HepG2 (cell line): ENCODE measurements around the gene IRF3. TPM values are rescaled to one million over a fixed set of nuclear protein-coding genes. Genes with fewer than 3 reads are reported as not detected.

Experiments used
- BCL6 ChIP-seq: IDR thresholded peaks from 2 replicates; pipeline ENCODE4 v1.6.1; 2016; ENCODE audit warnings: missing genetic modification reagents, missing compliant biosample characterization
- FOXK2 ChIP-seq: fragments of 450-650 bp; IDR thresholded peaks from 2 replicates; pipeline ENCODE4 v1.6.1; 2016
- IRF2 ChIP-seq: IDR thresholded peaks from 2 replicates; pipeline ENCODE4 v1.6.1; 2018; ENCODE audit warnings: missing genetic modification reagents, missing compliant biosample characterization
- KDM3A ChIP-seq: IDR thresholded peaks from 2 replicates; pipeline ENCODE4 v1.6.1; 2018; ENCODE audit warnings: low read depth, missing compliant biosample characterization
- MTA1 ChIP-seq: sonication (generic); formaldehyde crosslinking; IDR thresholded peaks from 2 replicates; pipeline ENCODE4 v1.4.0; 2020; ENCODE audit warnings: missing genetic modification reagents, mild to moderate bottlenecking, borderline replicate concordance
- SRSF1 ChIP-seq: fragments of 200-400 bp; formaldehyde crosslinking; optimal IDR thresholded peaks from 2 replicates; pipeline ENCODE3; 2017; ENCODE audit warnings: mild to moderate bottlenecking, low read depth, low read length, moderate library complexity
- STAT5B ChIP-seq: sonication (generic); formaldehyde crosslinking; IDR thresholded peaks from 2 replicates; pipeline ENCODE4 v1.4.0; 2020; ENCODE audit warnings: missing genetic modification reagents
- TGIF2 ChIP-seq: IDR thresholded peaks from 2 replicates; pipeline ENCODE4 v1.6.1; 2016; ENCODE audit warnings: control low read depth, missing compliant biosample characterization
- ZBTB38 ChIP-seq: sonication (generic); formaldehyde crosslinking; IDR thresholded peaks from 2 replicates; pipeline ENCODE4 v1.5.1; 2020; ENCODE audit warnings: mild to moderate bottlenecking, missing genetic modification reagents
- ZNF563 ChIP-seq: sonication (generic); formaldehyde crosslinking; IDR thresholded peaks from 2 replicates; pipeline ENCODE4 v1.8.0; 2022; ENCODE audit warnings: mild to moderate bottlenecking, moderate library complexity, missing genetic modification reagents
- ZNF816 ChIP-seq: sonication (generic); formaldehyde crosslinking; IDR thresholded peaks from 2 replicates; pipeline ENCODE4 v1.8.0; 2022; ENCODE audit warnings: missing genetic modification reagents, mild to moderate bottlenecking, borderline replicate concordance
- polyA plus RNA-seq, 8 experiments: library from polyadenylated mRNA; depleted of rRNA in 3 of 8; stranded (reverse) in 7 of 8; unstranded in 1 of 8; fragments of >200 nt; fragmentation: Illumina TruSeq in 4 of 8; extraction: Trizol in 4 of 8; gene quantifications; 2 replicates each; pipeline versions ENCODE4 v1.2.1 to v1.2.3, GENCODE V29; 2011 to 2016; ENCODE audit warnings: low read depth in 4 of 8, missing spikeins in 1 of 8, mixed read lengths in 1 of 8; ENCODE audit not compliant: insufficient read depth in 1 of 8
- total RNA-seq, 5 experiments: library from RNA; depleted of rRNA; stranded (reverse); fragments of >200 nt; fragmentation: Illumina TruSeq; extraction: Trizol; gene quantifications; 2 replicates each; pipeline ENCODE4 v1.2.3, GENCODE V29; 2016; ENCODE audit warnings: low read depth in 1 of 5
- TF ChIP-seq, protein P1 (sequence below): IDR thresholded peaks from 2 replicates; pipeline ENCODE4 v1.6.1; 2012; ENCODE audit warnings: low read length, improper control_type of control experiment
- TF ChIP-seq, protein P2 (sequence below): IDR thresholded peaks from 2 replicates; pipeline ENCODE4 v1.6.1; 2016; ENCODE audit warnings: missing compliant biosample characterization, missing genetic modification reagents, borderline replicate concordance
- TF ChIP-seq, protein P3 (sequence below): sonication (generic); formaldehyde crosslinking; IDR thresholded peaks from 2 replicates; pipeline ENCODE4 v1.4.0; 2020; ENCODE audit warnings: mild to moderate bottlenecking, missing genetic modification reagents, borderline replicate concordance
- TF ChIP-seq, protein P4 (sequence below): sonication (generic); formaldehyde crosslinking; IDR thresholded peaks from 2 replicates; pipeline ENCODE4 v1.4.0; 2020; ENCODE audit warnings: missing genetic modification reagents
- TF ChIP-seq, protein P5 (sequence below): sonication (generic); formaldehyde crosslinking; IDR thresholded peaks from 2 replicates; pipeline ENCODE4 v1.5.0; 2020; ENCODE audit warnings: mild to moderate bottlenecking, missing genetic modification reagents, moderate library complexity

The IRF3 gene
- total and polyA plus RNA-seq, 2 of the 13 experiments (the other 11 are each of a cell fraction or from before 2014, with no cell fraction given): 61.9 to 65.5 TPM

DNA sequence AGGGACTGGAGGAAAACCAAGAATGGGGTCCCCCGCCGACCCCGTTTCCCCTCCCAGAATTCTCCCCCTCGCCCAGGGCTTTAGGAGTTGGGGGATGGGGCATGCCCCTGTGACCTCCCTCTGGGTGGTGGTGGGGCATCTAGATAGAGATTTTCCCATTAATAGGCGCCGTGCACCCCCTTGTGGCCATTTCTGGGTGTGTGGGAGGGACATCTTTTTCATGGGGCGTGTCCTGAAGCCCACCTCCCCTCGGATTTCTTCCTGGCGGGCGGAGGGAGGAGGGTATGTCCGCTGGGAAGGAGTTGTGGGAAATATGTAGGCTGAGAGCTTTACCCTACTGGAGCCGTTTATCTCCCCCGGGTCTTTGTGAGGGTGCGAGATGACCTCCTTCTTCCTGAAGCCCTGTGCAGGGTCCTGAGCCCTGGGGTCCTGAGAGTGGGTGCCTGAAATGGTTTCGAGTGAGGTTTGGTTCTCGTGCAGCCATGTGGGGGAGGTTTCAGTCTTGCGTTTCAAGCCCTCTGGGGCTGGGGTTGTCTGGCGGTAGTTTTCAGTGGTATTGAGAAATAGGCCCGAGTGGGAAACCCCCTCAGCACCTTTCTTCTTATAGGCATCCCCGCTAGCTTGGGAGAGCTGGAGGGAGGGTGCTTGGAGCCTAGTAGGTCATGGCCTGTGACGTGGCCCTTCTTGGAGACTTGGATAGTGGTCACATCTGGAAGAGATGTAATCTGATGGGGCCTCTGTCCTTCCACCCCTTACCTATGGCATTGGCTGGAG, 12.4 kb upstream of the IRF3 start (continued):
- TF ChIP-seq, protein P1, sequence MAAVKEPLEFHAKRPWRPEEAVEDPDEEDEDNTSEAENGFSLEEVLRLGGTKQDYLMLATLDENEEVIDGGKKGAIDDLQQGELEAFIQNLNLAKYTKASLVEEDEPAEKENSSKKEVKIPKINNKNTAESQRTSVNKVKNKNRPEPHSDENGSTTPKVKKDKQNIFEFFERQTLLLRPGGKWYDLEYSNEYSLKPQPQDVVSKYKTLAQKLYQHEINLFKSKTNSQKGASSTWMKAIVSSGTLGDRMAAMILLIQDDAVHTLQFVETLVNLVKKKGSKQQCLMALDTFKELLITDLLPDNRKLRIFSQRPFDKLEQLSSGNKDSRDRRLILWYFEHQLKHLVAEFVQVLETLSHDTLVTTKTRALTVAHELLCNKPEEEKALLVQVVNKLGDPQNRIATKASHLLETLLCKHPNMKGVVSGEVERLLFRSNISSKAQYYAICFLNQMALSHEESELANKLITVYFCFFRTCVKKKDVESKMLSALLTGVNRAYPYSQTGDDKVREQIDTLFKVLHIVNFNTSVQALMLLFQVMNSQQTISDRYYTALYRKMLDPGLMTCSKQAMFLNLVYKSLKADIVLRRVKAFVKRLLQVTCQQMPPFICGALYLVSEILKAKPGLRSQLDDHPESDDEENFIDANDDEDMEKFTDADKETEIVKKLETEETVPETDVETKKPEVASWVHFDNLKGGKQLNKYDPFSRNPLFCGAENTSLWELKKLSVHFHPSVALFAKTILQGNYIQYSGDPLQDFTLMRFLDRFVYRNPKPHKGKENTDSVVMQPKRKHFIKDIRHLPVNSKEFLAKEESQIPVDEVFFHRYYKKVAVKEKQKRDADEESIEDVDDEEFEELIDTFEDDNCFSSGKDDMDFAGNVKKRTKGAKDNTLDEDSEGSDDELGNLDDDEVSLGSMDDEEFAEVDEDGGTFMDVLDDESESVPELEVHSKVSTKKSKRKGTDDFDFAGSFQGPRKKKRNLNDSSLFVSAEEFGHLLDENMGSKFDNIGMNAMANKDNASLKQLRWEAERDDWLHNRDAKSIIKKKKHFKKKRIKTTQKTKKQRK: no peak
- no peak for TF ChIP-seq ZBTB38 (CRISPR knock-in tag)
- TF ChIP-seq KDM3A: 0 out of 2 replicates have a peak, but pooled peaks have one; percentile 39
- TF ChIP-seq MTA1 (CRISPR knock-in tag): no peak
- TF ChIP-seq TGIF2 (CRISPR knock-in tag): no peak
- no peak for TF ChIP-seq IRF2
- TF ChIP-seq ZNF563 (CRISPR knock-in tag): no peak
- TF ChIP-seq, protein P2, sequence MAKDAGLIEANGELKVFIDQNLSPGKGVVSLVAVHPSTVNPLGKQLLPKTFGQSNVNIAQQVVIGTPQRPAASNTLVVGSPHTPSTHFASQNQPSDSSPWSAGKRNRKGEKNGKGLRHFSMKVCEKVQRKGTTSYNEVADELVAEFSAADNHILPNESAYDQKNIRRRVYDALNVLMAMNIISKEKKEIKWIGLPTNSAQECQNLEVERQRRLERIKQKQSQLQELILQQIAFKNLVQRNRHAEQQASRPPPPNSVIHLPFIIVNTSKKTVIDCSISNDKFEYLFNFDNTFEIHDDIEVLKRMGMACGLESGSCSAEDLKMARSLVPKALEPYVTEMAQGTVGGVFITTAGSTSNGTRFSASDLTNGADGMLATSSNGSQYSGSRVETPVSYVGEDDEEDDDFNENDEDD (CRISPR knock-in tag): no peak
- TF ChIP-seq ZNF816: no peak
- TF ChIP-seq, protein P3, sequence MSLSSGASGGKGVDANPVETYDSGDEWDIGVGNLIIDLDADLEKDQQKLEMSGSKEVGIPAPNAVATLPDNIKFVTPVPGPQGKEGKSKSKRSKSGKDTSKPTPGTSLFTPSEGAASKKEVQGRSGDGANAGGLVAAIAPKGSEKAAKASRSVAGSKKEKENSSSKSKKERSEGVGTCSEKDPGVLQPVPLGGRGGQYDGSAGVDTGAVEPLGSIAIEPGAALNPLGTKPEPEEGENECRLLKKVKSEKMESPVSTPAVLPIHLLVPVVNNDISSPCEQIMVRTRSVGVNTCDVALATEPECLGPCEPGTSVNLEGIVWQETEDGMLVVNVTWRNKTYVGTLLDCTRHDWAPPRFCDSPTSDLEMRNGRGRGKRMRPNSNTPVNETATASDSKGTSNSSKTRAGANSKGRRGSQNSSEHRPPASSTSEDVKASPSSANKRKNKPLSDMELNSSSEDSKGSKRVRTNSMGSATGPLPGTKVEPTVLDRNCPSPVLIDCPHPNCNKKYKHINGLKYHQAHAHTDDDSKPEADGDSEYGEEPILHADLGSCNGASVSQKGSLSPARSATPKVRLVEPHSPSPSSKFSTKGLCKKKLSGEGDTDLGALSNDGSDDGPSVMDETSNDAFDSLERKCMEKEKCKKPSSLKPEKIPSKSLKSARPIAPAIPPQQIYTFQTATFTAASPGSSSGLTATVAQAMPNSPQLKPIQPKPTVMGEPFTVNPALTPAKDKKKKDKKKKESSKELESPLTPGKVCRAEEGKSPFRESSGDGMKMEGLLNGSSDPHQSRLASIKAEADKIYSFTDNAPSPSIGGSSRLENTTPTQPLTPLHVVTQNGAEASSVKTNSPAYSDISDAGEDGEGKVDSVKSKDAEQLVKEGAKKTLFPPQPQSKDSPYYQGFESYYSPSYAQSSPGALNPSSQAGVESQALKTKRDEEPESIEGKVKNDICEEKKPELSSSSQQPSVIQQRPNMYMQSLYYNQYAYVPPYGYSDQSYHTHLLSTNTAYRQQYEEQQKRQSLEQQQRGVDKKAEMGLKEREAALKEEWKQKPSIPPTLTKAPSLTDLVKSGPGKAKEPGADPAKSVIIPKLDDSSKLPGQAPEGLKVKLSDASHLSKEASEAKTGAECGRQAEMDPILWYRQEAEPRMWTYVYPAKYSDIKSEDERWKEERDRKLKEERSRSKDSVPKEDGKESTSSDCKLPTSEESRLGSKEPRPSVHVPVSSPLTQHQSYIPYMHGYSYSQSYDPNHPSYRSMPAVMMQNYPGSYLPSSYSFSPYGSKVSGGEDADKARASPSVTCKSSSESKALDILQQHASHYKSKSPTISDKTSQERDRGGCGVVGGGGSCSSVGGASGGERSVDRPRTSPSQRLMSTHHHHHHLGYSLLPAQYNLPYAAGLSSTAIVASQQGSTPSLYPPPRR (CRISPR knock-in tag): no peak
- TF ChIP-seq SRSF1: no peak
- TF ChIP-seq FOXK2: no peak
- TF ChIP-seq, protein P4, sequence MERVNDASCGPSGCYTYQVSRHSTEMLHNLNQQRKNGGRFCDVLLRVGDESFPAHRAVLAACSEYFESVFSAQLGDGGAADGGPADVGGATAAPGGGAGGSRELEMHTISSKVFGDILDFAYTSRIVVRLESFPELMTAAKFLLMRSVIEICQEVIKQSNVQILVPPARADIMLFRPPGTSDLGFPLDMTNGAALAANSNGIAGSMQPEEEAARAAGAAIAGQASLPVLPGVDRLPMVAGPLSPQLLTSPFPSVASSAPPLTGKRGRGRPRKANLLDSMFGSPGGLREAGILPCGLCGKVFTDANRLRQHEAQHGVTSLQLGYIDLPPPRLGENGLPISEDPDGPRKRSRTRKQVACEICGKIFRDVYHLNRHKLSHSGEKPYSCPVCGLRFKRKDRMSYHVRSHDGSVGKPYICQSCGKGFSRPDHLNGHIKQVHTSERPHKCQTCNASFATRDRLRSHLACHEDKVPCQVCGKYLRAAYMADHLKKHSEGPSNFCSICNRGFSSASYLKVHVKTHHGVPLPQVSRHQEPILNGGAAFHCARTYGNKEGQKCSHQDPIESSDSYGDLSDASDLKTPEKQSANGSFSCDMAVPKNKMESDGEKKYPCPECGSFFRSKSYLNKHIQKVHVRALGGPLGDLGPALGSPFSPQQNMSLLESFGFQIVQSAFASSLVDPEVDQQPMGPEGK (CRISPR knock-in tag): peak; percentile 68
- TF ChIP-seq, protein P5, sequence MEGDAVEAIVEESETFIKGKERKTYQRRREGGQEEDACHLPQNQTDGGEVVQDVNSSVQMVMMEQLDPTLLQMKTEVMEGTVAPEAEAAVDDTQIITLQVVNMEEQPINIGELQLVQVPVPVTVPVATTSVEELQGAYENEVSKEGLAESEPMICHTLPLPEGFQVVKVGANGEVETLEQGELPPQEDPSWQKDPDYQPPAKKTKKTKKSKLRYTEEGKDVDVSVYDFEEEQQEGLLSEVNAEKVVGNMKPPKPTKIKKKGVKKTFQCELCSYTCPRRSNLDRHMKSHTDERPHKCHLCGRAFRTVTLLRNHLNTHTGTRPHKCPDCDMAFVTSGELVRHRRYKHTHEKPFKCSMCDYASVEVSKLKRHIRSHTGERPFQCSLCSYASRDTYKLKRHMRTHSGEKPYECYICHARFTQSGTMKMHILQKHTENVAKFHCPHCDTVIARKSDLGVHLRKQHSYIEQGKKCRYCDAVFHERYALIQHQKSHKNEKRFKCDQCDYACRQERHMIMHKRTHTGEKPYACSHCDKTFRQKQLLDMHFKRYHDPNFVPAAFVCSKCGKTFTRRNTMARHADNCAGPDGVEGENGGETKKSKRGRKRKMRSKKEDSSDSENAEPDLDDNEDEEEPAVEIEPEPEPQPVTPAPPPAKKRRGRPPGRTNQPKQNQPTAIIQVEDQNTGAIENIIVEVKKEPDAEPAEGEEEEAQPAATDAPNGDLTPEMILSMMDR (CRISPR knock-in tag): peak; percentile 75
- no peak for TF ChIP-seq STAT5B (CRISPR knock-in tag)
- TF ChIP-seq BCL6 (CRISPR knock-in tag): no peak
